ENCODE measurements around the gene UNC45B.
"Not testable (repeated sequence)": the region's sequence is repeated elsewhere in the genome, so short reads cannot be mapped to it uniquely, and the experiment has no call there.

Gene UNC45B

GRCh38 chr17:35214631-35215273 lies 67.1 kb downstream of the UNC45B start:
- DNase-seq (ENCODE audit: low read depth) = no peak

- no peak for DNase-seq (ENCODE audit: low read depth)
Observed at GRCh38 chr17:35217107-35217506, 69.5 kb downstream of the UNC45B start.

- DNase-seq (ENCODE audit: low read depth) = no peak
Observed at GRCh38 chr17:35218915-35219314, 71.3 kb downstream of the UNC45B start.

GRCh38 chr17:35222452-35222851 lies 74.8 kb downstream of the UNC45B start:
- no peak for DNase-seq (ENCODE audit: low read depth)

DNA sequence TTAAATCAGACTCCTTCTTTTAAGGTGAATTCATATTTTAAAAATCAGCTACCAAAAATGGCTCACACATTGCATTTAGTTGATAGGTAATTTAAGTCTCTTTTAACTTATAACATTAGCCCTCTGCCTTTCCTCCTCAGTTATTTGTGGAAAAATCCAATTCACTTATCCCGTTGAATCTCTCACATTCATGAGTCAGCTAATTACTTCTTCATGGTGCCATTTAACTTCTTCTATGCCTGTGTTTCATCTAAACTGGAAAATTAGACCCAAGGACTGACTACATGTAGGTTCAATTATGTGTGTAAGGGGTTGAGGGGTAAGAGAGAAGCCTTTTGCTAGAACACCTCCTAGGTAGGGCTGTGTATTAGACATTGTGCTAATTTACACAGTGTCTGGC lies 76.8 kb downstream of the UNC45B start:
- DNase-seq (ENCODE audit: low read depth) = no peak

DNA sequence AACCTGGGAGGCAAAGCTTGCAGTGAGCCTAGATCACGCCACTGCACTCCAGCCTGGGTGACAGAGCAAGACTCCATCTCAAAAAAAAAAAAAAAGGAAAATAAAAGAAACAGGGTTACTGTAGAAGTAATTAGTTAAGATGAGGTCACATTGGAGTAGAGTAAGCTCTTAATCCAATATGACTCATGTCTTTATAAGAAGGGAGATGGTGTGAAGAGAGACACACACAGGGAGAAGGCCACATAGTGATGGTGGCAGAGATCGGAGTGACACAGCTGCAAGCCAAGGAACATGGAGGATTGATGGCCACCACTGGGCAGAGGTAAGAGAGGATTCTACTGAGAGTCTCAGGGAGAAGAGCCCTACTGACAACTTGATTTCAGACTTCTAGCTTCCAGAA lies 79.9 kb downstream of the UNC45B start:
- DNase-seq (ENCODE audit: low read depth) = no peak

- no peak for DNase-seq (ENCODE audit: low read depth)
Observed at GRCh38 chr17:35229638-35230037, 82.0 kb downstream of the UNC45B start.

DNA sequence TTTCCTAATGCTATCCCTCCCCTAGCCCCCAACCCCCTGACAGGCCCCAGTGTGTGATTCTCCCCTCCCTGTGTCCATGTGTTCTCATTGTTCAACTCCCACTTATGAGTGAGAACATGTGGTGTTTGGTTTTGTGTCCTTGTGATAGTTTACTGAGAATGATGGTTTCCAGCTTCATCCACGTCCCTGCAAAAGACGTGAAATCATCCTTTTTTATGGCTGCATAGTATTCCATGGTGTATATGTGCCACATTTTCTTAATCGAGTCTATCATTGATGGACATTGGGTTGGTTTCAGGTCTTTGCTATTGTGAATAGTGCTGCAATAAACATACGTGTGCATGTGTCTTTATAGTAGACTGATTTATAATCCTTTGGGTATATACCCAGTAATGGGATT lies 86.7 kb downstream of the UNC45B start:
- not testable (repeated sequence) for DNase-seq (ENCODE audit: low read depth)

DNA sequence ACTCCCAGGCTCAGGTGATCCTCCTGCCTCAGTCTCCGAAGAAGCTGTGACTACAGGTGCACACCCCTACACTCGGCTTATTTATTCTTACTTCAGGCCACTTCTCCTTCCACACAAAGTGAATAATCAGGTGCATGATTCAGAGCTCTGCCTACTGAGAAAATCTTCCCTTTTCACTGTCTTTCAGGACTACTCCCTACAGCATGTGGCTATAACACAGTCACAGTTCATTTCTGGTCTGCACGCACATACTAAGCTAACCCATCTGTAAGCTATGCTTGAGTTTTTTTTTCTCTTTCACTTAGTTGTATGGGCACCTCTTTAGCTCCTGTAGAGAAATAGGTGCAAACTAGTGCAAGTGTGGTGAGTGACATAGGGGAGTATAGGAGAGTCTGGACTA lies 87.7 kb downstream of the UNC45B start:
- no peak for DNase-seq (ENCODE audit: low read depth)

DNA sequence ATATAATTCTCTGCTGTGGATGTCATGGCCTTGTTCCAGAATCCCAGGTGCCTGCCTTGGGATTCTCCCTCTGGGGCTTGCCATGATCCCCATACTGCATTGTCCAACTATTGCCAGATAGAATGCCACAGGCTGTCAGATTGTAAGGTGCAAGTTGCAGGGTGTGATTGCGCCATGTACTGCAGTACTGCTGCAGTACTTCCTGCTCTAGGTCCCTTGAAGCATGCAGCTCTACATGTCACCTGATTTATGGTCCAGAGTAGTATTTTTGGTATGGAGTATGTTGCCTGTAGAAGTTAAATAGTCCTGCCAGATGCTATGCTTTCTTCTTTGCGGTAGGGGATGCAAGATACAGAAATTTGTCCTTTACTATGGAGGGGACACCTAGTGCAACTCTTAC lies 88.3 kb downstream of the UNC45B start:
- no peak for DNase-seq (ENCODE audit: low read depth)

DNA sequence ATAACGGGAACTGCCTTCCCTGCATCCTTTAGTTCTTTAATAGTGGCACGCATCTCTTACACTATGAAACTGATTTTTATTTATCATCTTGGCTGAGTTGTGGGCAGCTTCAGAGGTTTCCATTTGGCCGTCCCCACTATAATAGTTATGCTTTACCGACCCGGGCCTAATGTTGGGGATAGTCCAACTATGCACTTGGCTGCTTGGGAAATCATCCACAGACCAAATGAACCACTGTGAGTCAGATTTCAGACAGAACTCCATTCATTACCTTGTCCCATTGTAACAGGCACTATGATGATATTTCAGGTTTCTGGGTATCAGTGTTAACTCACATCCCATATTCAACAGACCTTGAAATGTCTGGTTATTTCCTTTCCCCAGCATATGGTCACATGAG lies 89.2 kb downstream of the UNC45B start:
- no peak for DNase-seq (ENCODE audit: low read depth)

- DNase-seq (ENCODE audit: low read depth) = peak; percentile 37
Observed at GRCh38 chr17:35238821-35239220, 91.2 kb downstream of the UNC45B start.
